Lower leg skin (tissue), 3 donors: ENCODE results near the gene BMP15.

Experiments
- POLR2A ChIP-seq, 2 donors: fragments of 450-650 bp; IDR thresholded peaks; one replicate each; pipeline ENCODE4 v1.6.1; 2016 to 2017; ENCODE audit warnings: antibody characterized with exemption in 2 of 2, mild to moderate bottlenecking in 1 of 2, moderate library complexity in 1 of 2
- TF ChIP-seq, protein P1 (sequence below), 3 donors: fragments of 450-650 bp; IDR thresholded peaks; one replicate each; pipeline ENCODE4 v1.5.1; 2016; ENCODE audit warnings: antibody characterized with exemption in 3 of 3, mild to moderate bottlenecking in 3 of 3, moderate library complexity in 2 of 3

DNA sequence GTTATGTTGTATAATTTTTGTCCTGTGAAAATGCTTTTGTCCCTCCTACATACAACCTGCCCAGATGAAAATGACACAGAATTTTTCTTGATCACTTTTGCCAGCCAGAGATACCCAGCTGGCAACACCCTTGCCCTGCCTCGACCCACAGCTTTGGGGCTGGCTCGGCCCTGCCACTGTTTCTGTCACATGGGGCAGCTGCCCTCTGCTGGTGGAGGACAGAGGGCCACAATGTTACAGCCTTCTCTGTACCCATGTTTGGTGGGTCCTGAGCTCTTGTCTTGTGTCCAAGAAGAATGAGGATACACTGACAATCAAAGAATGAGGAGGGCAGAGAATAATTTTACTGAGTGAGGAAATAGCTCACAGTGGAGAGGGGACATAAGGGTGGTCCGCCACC is 31.1 kb downstream of the BMP15 start:
- TF ChIP-seq POLR2A (IDR thresholded peaks at IDR 0.05): no peak
- TF ChIP-seq, protein P1, sequence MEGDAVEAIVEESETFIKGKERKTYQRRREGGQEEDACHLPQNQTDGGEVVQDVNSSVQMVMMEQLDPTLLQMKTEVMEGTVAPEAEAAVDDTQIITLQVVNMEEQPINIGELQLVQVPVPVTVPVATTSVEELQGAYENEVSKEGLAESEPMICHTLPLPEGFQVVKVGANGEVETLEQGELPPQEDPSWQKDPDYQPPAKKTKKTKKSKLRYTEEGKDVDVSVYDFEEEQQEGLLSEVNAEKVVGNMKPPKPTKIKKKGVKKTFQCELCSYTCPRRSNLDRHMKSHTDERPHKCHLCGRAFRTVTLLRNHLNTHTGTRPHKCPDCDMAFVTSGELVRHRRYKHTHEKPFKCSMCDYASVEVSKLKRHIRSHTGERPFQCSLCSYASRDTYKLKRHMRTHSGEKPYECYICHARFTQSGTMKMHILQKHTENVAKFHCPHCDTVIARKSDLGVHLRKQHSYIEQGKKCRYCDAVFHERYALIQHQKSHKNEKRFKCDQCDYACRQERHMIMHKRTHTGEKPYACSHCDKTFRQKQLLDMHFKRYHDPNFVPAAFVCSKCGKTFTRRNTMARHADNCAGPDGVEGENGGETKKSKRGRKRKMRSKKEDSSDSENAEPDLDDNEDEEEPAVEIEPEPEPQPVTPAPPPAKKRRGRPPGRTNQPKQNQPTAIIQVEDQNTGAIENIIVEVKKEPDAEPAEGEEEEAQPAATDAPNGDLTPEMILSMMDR (IDR thresholded peaks at IDR 0.05): no peak
